NCI-H2196 (cell line): ENCODE results near the gene CEACAM19.
"Not testable (repeated sequence)": the region's sequence is repeated elsewhere in the genome, so short reads cannot be mapped to it uniquely, and the experiment has no call there.

Experiments
- DNase-seq: peaks from one replicate; lab custom pipeline; 2025; ENCODE audit not compliant: unreplicated experiment; lab: John Stamatoyannopoulos, UW

Gene CEACAM19

GRCh38 chr19:44671400-44671799 lies at the start of gene CEACAM19:
Gene CEACAM19 (plus strand): TSS chr19:44671482. CDS start chr19:44671932, 450 bp downstream.
- DNase-seq: no peak

- no peak for DNase-seq
These were observed 48.2 kb upstream of the CEACAM19 start for GRCh38 chr19:44623080-44623479.

- DNase-seq: no peak
These were observed 47.7 kb upstream of the CEACAM19 start for GRCh38 chr19:44623626-44624025.

GRCh38 chr19:44624840-44625354 lies 46.4 kb upstream of the CEACAM19 start:
- DNase-seq: no peak

- DNase-seq: not testable (repeated sequence)
These were observed 45.6 kb upstream of the CEACAM19 start for GRCh38 chr19:44625637-44626036.

GRCh38 chr19:44626048-44626624 lies 45.1 kb upstream of the CEACAM19 start:
- DNase-seq: no peak

- DNase-seq: no peak
These were observed 43.7 kb upstream of the CEACAM19 start for GRCh38 chr19:44627631-44628030.

- DNase-seq: no peak
These were observed 42.5 kb upstream of the CEACAM19 start for GRCh38 chr19:44628793-44629192.

GRCh38 chr19:44631611-44632010 lies 39.7 kb upstream of the CEACAM19 start:
- DNase-seq: not testable (repeated sequence)

GRCh38 chr19:44634058-44634457 lies 37.2 kb upstream of the CEACAM19 start:
- DNase-seq: not testable (repeated sequence)

- DNase-seq: no peak
These were observed 36.5 kb upstream of the CEACAM19 start for GRCh38 chr19:44634785-44635184.

GRCh38 chr19:44635581-44636438 lies 35.5 kb upstream of the CEACAM19 start:
- DNase-seq: no peak

GRCh38 chr19:44636439-44637389 lies 34.6 kb upstream of the CEACAM19 start:
- DNase-seq: no peak

- DNase-seq: no peak
These were observed 33.9 kb upstream of the CEACAM19 start for GRCh38 chr19:44637390-44637764.

- no peak for DNase-seq
These were observed 30.8 kb upstream of the CEACAM19 start for GRCh38 chr19:44640518-44640917.

- no peak for DNase-seq
These were observed 29.6 kb upstream of the CEACAM19 start for GRCh38 chr19:44641501-44642265.

- no peak for DNase-seq
These were observed 28.9 kb upstream of the CEACAM19 start for GRCh38 chr19:44642377-44642776.

GRCh38 chr19:44643605-44644401 lies 27.5 kb upstream of the CEACAM19 start, which contains the start of gene PVR:
Gene PVR (plus strand): TSS chr19:44643910. CDS start chr19:44644097, 187 bp downstream.
- DNase-seq: peak; percentile 80

GRCh38 chr19:44644402-44645016 lies 26.8 kb upstream of the CEACAM19 start:
- peak; percentile 30 for DNase-seq
